Esophagus (tissue), 2 donors: ENCODE measurements around the gene SYNE4. TPM values are rescaled to one million over a fixed set of nuclear protein-coding genes. Genes with fewer than 3 reads are reported as not detected.
"Not testable (repeated sequence)": the region's sequence is repeated elsewhere in the genome, so short reads cannot be mapped to it uniquely, and the experiment has no call there.

ENCODE experiments used
- H3K27ac ChIP-seq, 2 donors: one replicate each; pipeline ENCODE4 v1.5.1; 2013; ENCODE audit warnings: low read depth in 2 of 2, mild to moderate bottlenecking in 2 of 2, inconsistent platforms in 1 of 2, low read length in 1 of 2, moderate library complexity in 1 of 2
- H3K27me3 ChIP-seq, 2 donors: one replicate each; pipeline ENCODE4 v1.6.1; 2013; ENCODE audit warnings: low read length in 2 of 2, control low read depth in 1 of 2, mild to moderate bottlenecking in 1 of 2; ENCODE audit not compliant: insufficient read depth in 2 of 2, control insufficient read depth in 1 of 2
- H3K36me3 ChIP-seq, 2 donors: one replicate each; pipeline ENCODE4 v1.6.1; 2013; ENCODE audit warnings: low read length in 1 of 2; ENCODE audit not compliant: control insufficient read depth in 2 of 2, insufficient read depth in 2 of 2
- H3K4me1 ChIP-seq, 2 donors: one replicate each; pipeline ENCODE4 v1.6.1; 2013; ENCODE audit warnings: low read length in 1 of 2; ENCODE audit not compliant: control insufficient read depth in 2 of 2, insufficient read depth in 2 of 2
- H3K4me3 ChIP-seq, 2 donors: one replicate each; pipeline ENCODE4 v1.5.1; 2013; ENCODE audit warnings: low read length in 2 of 2, mild to moderate bottlenecking in 2 of 2, low read depth in 1 of 2, moderate library complexity in 1 of 2
- H3K9me3 ChIP-seq, 2 donors: one replicate each; pipeline ENCODE4 v1.6.1; 2013; ENCODE audit warnings: mild to moderate bottlenecking in 2 of 2, low read depth in 1 of 2, low read length in 1 of 2, moderate library complexity in 1 of 2; ENCODE audit not compliant: control insufficient read depth in 2 of 2, insufficient read depth in 1 of 2
- whole genome bisulfite sequencing, 2 donors: extraction: QIAGEN DNeasy Blood & Tissue Kit; methylation state at CpG; one replicate each; pipeline ENCODE4 v1.1.7; 2013; 5-methylcytosine and 5-hydroxymethylcytosine counted together
- polyA plus RNA-seq, 2 donors: library from polyadenylated mRNA; stranded (reverse); fragments of 200-250 nt; gene quantifications; one replicate each; pipeline ENCODE4 v1.2.3, GENCODE V29; 2013
- donor health status: healthy with polysubstance abuse.
- donor health status: Bipolar disorder and iron deficiency.

SYNE4 gene
- polyA plus RNA-seq, 2 donors = 0.87 to 2.7 TPM

DNA sequence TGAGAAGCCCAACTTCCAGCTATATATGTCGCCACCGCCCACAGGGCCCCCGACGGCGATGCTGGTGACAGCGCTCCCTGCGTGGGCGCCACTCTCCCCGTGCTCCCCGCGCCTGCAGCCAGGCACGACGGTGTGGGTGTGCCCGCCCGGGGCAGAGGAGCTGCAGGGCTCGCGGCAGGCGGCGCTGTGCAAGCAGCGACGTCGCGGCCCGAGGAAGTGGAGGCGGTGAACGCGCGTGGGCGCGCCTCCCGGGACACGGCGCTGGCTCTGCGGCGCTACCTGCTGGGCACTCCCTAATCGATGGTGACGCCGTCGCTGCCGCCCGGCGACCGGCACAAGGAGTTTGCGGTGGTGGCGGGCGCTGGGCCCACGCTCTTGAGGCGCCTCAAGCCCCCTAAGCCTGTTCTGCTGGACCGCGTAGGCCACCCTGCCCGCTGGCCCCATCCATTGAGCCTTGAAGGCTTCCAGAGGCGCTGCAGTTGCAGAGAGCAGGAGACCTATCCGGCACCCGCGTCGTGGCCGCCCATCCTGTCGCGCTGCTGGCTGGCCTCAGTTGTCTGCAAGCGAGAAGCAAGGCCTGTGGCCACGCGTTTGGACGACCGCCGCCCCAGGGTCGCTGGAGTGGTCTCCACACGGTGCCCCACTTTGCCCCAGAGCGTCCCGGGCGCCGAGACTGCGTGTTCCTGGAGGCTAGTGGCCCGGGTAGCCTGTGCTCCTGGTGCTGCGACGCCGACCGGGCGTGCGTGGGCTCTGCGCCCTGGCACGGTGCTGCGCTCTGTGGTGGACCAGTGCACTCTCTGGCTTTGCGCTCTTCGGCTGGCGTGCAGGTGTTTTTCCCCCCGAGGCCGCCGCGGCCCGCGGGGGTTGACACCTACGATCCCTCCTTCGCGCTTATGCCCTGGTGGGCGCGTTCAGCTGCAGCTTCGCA, 49.3 kb downstream of the SYNE4 start:
- H3K27me3 ChIP-seq = peaks cover 0 to 5% of the 10 kb centered on the region in 2 donors
- H3K27ac ChIP-seq = no peak overlapping the region
- peaks cover 0 to 2% of the 10 kb centered on the region in 2 donors for H3K9me3 ChIP-seq
- H3K4me3 ChIP-seq = peak overlapping the region in 1 of 2 donors; percentile 7
- H3K4me1 ChIP-seq = peaks cover 2 to 11% of the 10 kb centered on the region in 2 donors
- WGBS, 2 donors = 10 to 13% methylated on average over 77 to 97 of the region's 97 CpGs
- H3K36me3 ChIP-seq = no peaks in the 10 kb centered on the region

DNA sequence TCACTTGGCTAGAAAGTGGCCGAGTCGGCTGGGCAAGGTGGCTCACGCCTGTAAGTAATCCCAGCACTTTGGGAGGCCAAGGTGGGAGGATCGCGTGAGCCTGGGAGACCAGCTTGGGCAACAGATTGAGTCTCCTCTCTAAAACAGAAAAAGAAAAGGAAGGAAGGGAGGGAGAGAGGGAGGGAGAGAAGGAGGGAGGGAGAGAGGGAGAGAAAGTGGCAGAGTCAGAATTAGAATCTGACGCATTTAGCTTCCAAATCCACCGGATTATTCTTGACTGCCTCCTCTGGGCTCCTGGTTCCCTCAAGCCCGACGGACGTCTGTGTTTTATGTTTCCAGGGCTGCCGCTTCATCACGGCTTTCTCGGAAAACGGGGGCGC, 50.0 kb downstream of the SYNE4 start:
- no peaks in the 10 kb centered on the region for H3K36me3 ChIP-seq
- H3K27ac ChIP-seq = no peak overlapping the region
- peaks cover 0 to 2% of the 10 kb centered on the region in 2 donors for H3K9me3 ChIP-seq
- 29 to 31% methylated on average over 15 of the region's 15 CpGs for WGBS, 2 donors
- peaks cover 0 to 5% of the 10 kb centered on the region in 2 donors for H3K27me3 ChIP-seq
- H3K4me3 ChIP-seq = no peak overlapping the region
- H3K4me1 ChIP-seq = peaks cover 2 to 11% of the 10 kb centered on the region in 2 donors

DNA sequence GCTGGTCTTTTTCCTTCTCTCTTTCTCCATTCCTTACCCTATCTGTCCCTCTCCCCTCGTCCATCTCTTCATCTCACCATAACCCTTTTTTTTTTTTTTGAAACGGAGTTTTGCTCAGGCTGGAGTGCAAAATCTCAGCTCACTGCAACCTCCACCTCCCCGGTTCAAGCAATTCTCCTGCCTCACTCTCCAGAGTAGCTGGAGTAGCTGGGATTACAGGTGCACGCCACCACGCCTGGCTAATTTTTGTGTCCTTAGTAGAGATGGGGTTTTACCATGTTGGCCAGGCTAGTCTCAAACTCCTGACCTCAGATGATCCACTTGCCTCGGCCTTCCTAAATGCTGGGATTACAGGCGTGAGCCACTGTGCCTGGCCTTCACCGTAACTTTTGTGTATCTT, 51.2 kb downstream of the SYNE4 start:
- peaks cover 2 to 11% of the 10 kb centered on the region in 2 donors for H3K4me1 ChIP-seq
- not testable (repeated sequence) for H3K27ac ChIP-seq, H3K4me3 ChIP-seq, H3K27me3 ChIP-seq, H3K36me3 ChIP-seq, H3K9me3 ChIP-seq
- 76 to 78% methylated on average over 8 of the region's 8 CpGs for WGBS, 2 donors

DNA sequence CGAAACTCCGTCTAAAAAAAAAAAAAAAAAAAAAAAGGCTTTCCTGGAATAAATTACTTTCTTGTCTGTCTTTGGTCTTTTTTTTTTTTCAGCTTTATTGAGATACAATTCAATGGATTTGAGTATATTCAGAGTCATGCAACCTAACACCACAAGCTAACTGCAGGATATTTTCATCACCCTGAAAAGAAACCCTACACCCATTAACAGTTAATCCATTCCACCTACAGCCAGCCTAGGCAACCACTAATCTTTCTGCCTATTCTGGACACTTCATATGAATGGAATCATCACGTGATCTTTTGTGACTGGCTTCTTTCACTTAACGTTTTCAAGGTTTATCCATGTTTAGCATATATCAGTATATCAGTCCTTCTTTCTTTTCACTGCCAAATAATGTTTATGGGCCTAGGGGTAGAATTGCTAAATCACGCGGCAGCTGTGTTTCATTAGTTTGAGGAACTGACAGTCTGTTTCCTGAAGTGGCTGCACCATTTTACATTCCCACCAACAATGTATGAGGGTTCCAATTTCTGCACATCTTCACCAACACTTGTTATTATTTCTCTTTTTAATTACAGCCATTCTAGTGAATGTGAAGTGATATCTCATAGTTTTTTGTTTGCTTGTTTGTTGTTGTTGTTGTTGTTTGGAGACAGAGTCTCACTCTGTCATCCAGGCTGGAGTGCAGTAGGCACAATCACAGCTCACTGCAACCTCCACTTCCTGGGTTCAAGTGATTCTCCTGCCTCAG, 52.6 kb downstream of the SYNE4 start:
- no peaks in the 10 kb centered on the region for H3K36me3 ChIP-seq
- H3K27me3 ChIP-seq = peaks cover 0 to 5% of the 10 kb centered on the region in 2 donors

More for the DNA sequence above, 52.6 kb downstream of the SYNE4 start:
- Histone ChIP-seq H3K4me3 (no peak overlapping the region), H3K4me1 (peaks cover 2 to 11% of the 10 kb centered on the region in 2 donors), H3K27ac (no peak overlapping the region), H3K9me3 (peaks cover 0 to 2% of the 10 kb centered on the region in 2 donors)
- 76 to 80% methylated on average over 6 of the region's 6 CpGs for WGBS, 2 donors

Other genes starting within 250 kb of the SYNE4 start
- 10 to 100 TPM in 1 of 2 donors, 1 to 10 TPM in 1; 5.7 to 20.8 TPM for gene ARHGAP33, start 233.2 kb downstream of the SYNE4 start, polyA plus RNA-seq
- gene PRODH2, start 196.0 kb downstream of the SYNE4 start, polyA plus RNA-seq = not detected
- gene NPHS1, start 156.3 kb downstream of the SYNE4 start, polyA plus RNA-seq = not detected
- under 1 TPM in 1 of 2 donors, not detected in 1; 0.02 TPM for gene KIRREL2, start 151.9 kb downstream of the SYNE4 start, polyA plus RNA-seq
- 1 to 10 TPM in 1 of 2 donors, under 1 TPM in 1; 0.69 to 1.4 TPM for gene APLP1, start 140.2 kb downstream of the SYNE4 start, polyA plus RNA-seq
- 1 to 10 TPM; 6.6 to 8.5 TPM for gene NFKBID, start 108.3 kb downstream of the SYNE4 start, polyA plus RNA-seq
- gene HCST, start 106.3 kb downstream of the SYNE4 start, polyA plus RNA-seq = 1 to 10 TPM; 6.2 to 6.7 TPM
- gene TYROBP, start 100.5 kb downstream of the SYNE4 start, polyA plus RNA-seq = 10 to 100 TPM; 16.7 to 26.8 TPM
- gene LRFN3, start 72.4 kb downstream of the SYNE4 start, polyA plus RNA-seq = 1 to 10 TPM; 4.9 to 5.0 TPM
- gene SDHAF1, start 13.6 kb downstream of the SYNE4 start, polyA plus RNA-seq = 10 to 100 TPM in 1 of 2 donors, 1 to 10 TPM in 1; 8.6 to 18.0 TPM
- gene ALKBH6, start 5.4 kb upstream of the SYNE4 start, polyA plus RNA-seq = 10 to 100 TPM; 15.9 to 19.2 TPM
- gene CLIP3, start 24.1 kb upstream of the SYNE4 start, polyA plus RNA-seq = 1 to 10 TPM; 2.8 to 7.3 TPM
- gene THAP8, start 45.5 kb upstream of the SYNE4 start, polyA plus RNA-seq = 1 to 10 TPM; 3.9 to 4.3 TPM
- 1 to 10 TPM; 2.1 to 2.7 TPM for gene WDR62, start 46.1 kb upstream of the SYNE4 start, polyA plus RNA-seq
- under 1 TPM in 1 of 2 donors, not detected in 1; 0.16 TPM for gene OVOL3, start 102.3 kb upstream of the SYNE4 start, polyA plus RNA-seq
- 10 to 100 TPM; 66.7 to 77.8 TPM for gene POLR2I, start 106.1 kb upstream of the SYNE4 start, polyA plus RNA-seq
- gene TBCB, start 106.7 kb upstream of the SYNE4 start, polyA plus RNA-seq = 100 to 1,000 TPM; 100 to 149 TPM
- 1,000 to 10,000 TPM in 1 of 2 donors, 100 to 1,000 TPM in 1; 919 to 1,019 TPM for gene CAPNS1, start 131.3 kb upstream of the SYNE4 start, polyA plus RNA-seq
- gene COX7A1, start 143.6 kb upstream of the SYNE4 start, polyA plus RNA-seq = 10 to 100 TPM; 17.3 to 22.9 TPM
- 1 to 10 TPM; 1.9 to 3.5 TPM for gene ZNF565, start 205.9 kb upstream of the SYNE4 start, polyA plus RNA-seq
- gene ZNF146, start 206.3 kb upstream of the SYNE4 start, polyA plus RNA-seq = 10 to 100 TPM; 13.4 to 22.2 TPM